NCI-H187 treated with DMSO at 0.1 percent for 48 hours (cell line): ENCODE data around the gene SERPINA10.

ENCODE experiments used
- DNase-seq: peaks from one replicate; lab custom pipeline; 2025; lab: John Stamatoyannopoulos, UW

SERPINA10 gene, protein sequence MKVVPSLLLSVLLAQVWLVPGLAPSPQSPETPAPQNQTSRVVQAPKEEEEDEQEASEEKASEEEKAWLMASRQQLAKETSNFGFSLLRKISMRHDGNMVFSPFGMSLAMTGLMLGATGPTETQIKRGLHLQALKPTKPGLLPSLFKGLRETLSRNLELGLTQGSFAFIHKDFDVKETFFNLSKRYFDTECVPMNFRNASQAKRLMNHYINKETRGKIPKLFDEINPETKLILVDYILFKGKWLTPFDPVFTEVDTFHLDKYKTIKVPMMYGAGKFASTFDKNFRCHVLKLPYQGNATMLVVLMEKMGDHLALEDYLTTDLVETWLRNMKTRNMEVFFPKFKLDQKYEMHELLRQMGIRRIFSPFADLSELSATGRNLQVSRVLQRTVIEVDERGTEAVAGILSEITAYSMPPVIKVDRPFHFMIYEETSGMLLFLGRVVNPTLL

DNA sequence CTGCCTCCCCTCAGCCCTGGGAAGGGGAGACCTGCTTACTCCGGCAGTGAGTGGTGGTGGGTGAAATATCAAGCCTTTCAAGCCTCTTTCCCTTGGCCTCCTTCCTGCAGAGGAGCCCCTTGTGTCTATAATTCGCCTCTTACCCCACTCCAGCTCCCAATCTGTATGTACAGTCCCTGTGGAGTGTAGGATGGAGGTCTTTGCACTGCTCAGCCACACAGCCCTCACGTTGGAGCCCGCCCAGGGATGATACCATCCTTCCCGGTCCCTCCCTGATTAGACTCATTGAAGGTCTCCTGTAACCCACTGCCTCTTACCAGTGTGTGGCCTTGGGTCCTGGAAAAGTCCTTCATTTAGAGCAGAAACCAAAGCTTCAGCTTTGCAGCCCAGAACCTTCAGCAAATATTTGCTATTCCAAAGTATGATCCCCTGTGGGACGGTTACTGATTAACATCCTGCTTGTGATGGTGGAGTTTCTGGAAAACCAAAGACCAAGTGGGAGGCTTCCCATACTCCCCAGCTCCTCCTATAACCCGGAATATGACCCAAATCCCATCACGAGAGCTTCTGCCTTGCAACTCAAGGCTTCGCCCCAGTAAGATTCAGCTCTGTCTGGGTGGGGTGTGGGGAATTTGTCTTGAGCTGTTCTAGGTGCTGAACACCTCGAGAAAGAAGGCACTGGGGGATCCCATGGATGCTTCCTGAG lies at the start of gene SERPINA10:
TSS of gene SERPINA10 (minus strand) at position 397 of the 706 bp plus-strand sequence. CDS start 2,675 bp downstream, outside the sequence.
- no peak for DNase-seq

DNA sequence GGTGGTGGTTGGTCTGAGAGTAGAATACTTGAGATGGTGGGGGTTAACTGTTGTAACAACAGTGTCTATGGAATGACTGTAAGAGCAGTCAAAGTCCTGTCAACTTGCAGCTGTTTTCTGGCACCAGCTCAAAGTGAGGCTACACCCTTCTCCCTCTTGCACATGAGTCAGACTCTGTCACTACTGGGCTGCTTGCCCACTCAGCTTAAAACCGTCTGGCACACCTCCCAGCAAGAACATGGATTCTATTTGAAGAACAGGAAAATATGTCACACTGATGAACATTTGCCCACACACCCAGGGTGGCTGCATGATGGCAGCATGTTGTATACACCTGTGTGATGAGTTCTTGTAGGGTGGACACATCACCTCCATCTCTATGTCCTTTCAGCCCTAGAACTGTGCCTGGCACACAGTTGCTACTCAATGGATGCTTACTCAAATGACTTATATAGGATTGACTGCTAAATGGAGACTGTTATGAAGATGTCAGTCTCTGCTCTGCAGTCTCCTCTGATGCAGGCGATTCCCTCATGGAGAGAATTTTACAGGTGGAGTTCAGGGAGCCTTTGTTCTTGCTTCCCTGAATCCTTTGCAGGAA lies 49.4 kb upstream of the SERPINA10 start:
- DNase-seq: no peak

DNA sequence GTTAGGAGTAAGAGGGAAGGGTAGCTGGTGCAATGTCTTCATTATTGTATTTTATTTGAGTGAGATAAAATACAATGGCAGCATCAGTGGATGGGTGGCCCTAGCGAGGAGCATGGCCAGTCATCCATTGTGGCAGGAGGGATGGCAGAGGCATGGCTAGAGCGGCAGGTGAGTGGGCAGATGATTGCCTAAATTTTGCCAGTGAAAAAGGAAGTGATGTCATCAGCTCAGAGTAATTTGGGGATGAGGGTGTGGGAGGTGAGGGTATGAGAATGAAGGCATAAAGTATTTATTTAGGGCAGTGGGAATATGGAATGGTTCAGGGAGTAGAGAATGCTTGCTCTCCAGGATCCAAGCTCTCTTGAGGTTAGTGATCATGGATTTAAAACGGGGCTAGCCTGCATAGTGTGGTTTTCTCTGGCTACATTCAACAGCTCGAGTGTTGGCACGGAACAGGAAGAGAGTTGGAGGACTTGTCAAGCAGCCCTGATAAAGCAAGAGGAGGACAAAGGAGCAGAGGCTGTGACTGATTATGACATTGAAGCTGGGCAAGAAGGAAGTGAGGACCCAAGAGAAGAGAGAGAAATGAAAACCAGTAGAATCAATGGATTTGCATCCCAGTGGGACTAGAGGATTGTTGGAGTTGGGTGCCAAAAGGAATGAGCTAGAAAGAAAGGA lies 48.7 kb upstream of the SERPINA10 start:
- DNase-seq: no peak

DNA sequence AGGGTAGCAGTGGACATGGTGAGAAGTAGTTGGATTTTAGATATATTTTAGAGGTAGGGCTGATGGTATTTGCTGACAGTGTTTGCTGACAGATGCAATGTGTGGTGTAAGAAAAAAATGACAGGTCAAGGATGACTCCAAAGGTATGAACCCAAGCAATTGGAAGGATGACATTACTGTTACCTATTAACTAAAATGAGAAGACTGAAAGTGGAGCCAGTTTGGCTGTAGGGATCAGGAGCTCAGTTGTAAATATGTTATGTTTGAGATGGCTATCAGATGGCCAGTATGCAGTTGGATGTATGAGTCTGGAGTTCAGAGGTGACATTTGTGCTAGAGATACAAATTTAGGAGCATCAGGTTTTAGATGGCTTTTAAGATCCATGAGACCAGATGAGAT lies 47.5 kb upstream of the SERPINA10 start:
- DNase-seq: no peak

DNA sequence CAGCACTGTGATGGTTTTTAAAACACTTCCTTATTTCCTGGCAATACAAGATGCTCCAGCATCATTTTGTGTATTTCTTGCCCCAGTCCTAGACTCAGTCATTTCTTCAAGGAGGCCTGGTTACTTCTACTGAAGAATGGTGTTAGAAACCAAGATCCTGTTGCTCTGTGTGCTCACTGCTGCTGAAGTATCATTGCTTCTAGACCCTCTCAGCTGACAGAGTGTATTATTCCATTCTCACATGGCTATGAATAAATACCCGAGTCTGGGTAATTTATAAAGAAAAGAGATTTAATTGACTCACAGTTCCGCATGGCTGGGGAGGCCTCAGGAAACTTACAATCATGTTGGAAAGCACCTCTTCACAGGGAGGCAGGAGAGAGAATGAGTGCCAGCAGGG lies 45.0 kb upstream of the SERPINA10 start:
- DNase-seq: no peak

DNA sequence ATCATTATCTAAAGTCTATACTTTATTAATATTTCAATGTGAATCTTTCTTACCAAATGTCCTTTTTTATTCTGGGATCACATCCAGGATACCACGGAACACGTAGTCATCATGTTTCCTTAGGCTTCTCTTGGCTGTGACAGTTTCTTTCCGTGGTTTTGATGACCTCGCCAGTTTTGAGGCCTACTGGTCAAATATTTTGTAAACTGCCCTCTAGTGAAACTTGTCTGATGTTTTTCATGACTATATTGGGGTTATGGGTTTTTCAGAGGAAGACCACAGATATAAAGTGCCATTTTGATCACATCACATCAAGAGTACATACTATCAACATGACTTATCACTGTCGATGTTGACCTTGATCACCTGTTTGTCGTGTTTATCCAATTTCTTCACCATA lies 44.2 kb upstream of the SERPINA10 start:
- DNase-seq: no peak

DNA sequence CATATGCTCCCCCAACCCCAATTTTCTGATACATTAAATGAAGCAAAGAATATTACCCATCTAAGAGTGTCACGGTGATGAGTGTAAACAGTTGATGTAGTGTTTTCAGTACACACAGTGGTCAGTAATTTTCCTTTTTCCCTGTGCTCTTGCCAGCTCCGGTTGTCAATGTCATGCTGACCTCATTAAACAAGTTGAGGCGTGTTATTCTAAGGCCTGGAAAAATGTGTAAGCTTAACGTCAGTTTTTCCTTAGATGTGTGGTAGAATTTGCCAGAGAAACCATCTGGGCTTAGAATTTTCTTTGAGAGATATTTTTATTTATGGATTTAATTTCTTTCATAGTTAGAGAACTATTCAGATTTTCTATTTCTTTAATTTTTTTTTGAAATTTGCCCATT lies 41.8 kb upstream of the SERPINA10 start:
- no peak for DNase-seq

DNA sequence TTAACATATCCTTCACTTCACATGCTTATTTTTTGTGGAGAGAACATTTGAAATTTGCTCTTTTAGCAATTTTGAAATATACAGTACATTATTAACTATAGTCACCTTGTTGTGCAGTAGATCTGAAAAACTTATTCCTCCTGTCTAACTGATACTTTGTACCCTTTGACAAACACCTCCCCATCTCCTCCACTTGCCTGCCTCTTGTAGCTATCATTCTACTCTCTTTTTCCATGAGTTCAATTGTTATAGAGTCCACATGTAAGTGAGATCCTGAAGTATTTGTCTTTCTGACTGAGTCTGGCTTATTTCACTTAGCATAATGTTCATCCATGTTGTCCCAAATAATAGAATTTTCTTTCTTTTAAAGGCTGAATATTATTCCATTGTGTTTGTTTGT lies 39.5 kb upstream of the SERPINA10 start:
- no peak for DNase-seq

DNA sequence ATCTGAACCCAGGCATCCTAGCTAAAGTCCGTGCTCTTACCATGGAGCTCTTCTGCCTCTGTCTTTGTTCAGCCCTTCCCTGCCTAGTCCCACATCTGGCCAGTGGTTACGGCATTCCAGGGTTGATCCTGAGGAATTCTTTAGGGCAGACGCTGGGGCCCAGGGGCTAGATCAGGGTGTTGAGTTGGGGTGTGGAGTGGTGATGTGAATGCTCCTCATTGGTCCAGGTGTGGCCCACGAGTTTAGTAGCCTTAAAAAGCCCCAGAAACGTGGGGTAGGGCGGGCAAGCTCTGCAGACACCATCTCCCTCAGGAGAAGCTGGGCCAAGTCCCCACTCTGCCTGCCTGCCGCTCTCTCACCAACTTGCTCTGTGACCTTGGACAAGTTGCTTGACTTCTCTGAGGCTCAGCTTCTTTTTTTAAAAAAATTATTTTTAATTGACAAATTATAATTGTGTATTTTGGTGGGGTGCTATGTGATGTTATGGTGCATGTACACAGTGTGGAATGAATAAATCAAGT lies 39.1 kb upstream of the SERPINA10 start:
- no peak for DNase-seq

DNA sequence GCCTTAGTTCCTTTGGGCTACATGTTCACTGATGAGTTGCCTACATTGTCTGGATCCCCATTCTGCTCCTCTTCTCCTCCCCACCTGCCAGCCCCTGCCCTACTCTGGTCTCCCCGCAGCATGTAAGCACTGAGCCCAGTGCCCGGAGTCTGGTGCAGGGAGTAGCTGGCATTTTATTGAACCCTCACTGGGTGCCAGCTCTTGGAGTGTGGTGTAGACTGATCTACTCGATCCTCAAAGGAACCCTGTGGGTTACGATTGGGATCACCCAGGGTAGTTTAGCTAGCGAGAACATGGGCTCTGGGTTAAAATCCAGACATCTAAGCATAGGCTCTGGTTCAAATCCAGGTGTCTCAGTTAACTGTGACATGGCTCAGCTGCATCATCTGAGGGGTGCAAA lies 38.4 kb upstream of the SERPINA10 start:
- DNase-seq: no peak

DNA sequence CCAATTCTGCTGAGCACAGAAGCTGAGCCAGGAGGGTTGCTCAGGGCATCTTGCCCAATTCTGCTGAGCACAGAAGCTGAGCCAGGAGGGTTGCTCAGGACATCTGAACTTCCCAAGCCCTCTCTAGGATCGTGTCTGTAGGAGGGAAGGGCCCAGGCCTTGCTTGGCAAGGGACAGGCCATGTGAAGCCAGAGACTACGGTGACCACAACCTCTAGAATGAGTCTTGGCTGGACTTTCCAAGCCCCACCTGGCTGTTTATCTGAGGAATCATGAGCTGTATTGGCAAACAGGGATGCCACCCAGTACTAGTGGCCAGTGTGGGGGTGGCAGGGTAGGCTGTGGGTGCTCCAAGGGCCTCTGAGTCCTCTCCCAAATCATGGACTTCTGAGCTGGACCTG lies 37.8 kb upstream of the SERPINA10 start:
- no peak for DNase-seq

DNA sequence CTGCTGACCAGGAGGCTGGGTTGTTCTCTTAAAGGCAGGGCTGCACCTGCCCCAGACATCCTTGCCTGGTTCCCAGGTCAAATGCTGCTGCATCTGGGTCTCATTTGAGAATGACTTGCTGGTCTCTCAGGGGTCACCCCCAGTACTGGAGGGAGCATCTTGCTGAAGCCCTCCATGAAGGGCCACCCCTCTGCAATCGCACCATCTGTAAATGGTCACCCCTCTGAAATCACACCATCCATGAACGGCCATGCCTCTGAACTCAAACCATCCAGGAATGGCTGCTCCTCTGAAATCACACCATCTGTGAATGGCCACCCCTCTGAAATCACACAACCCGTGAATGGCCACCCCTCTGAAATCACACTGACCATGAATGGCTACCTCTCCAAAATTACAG lies 37.4 kb upstream of the SERPINA10 start:
- no peak for DNase-seq

DNA sequence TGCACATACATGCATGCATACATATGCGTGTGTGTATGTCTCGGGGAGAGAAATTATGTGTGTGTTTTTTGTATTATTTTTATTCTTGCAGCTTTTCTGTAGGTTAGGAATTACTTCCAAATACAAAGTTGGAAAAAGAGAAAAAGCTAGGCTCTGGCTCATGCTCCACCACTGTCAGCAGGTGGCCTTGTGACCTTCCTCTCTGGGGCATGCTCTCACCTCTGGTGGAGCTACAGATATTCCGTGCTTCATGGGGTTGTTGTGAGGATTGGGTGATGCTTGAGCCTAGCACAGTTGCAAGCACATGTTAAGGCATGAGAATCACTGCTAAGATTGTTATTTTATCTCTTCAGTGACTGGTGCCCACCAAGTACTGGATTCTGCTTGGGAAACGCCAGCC lies 36.8 kb upstream of the SERPINA10 start:
- no peak for DNase-seq

DNA sequence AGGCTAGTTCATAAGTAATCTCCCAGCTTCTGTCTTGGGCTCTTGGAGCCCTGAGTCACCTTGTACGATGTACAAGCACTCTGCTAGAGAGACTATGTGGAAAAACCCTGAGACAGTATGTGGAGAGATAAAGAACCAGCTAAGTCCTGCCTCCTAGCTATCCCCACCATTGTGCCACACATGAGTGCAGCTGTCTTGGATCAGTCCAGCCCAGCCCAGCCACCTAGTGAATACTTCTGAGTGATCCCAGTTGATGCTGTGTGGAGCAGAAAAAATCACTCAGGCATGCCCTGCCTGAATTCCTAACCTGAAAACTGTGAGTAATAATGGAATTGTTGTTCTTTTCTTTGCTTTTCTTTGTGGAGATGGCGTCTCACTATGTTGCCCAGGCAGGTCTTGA lies 35.1 kb upstream of the SERPINA10 start:
- no peak for DNase-seq

DNA sequence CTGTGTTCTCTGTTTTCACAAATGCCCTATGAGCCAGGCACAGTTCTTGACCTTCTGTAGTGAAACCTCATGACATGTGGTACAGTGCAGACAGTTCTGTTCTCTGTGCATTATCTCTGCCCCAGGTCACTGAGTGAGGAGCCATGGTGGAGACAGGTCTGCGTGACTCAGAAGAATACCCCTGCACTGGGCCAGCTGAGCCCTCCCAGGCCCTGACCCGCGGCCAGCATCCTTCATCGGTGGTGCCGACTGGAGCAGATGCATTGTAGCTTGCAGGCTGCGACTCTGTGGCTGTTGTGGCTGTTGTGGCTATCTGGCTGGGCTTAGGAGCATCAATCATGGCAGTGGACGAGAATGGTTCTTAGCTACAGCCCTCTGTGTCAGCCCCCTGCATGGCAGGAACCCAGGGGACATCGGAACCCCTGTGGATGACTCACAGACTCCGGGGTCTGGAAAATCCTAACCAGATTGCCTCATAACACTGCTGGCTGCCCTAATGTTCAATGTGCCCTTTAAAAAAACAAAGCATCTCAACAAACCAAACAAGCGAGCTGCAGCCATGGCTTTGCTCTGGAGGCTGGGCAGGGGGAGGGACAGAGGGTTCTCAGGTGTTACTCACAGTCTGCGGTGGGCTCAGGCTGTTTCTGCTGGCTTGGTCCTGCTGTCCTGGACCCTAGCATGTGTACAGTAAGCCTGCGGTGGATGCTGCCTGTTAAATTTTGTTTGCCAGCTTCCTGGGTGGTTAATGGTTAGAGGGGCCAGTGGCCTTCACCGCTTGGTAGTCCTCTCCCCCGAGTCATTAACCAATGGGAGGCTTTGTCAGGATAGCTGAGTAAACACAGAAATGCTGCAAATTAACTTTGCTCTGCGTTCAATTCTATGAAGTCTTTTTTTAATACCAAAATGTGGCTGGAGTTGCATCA lies 29.8 kb upstream of the SERPINA10 start, which contains the start of gene SERPINA6:
TSS of gene SERPINA6 (minus strand) at position 689 of the 923 bp plus-strand sequence. CDS start 8,688 bp downstream, outside the sequence.
- DNase-seq: no peak

DNA sequence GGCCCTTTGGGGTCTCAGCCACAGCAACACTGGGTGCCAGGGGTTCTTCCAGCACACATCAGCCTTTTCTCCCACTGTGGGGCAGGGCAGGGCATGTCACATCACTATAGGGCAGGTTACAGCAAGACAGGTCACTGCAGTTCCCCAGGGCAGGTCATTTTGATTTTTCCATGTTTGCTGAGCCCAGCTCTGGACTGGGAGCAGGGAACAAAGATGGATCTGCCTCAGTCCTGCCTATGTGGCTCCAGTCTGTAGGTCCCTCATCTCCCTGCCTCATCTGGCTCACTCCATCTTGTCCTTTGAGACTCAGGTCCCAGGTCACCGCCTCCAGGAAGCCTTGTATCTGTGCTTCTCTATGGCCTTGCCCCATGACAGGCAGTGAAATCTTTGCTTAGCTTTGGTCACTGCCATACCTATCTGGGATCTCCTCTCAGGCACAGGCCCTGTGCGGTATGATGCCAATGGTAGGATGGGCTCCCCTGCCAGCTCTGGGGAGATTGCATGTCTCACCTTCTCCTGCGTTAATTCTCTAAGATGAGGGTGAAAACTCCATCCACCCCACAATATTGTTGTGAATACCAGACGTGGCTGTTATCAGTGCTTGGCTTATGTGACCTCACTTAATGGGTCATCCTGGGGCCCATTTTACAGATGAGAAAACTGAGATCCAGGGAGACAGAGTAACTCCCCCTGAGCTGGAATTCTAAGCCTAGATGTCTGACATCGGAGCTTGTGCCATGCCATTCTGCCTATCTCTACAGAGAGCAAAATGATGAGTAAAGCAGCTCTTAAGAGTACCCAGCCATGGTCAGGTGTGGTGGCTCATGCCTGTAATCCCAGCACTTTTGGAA lies 28.6 kb upstream of the SERPINA10 start:
- DNase-seq: no peak

DNA sequence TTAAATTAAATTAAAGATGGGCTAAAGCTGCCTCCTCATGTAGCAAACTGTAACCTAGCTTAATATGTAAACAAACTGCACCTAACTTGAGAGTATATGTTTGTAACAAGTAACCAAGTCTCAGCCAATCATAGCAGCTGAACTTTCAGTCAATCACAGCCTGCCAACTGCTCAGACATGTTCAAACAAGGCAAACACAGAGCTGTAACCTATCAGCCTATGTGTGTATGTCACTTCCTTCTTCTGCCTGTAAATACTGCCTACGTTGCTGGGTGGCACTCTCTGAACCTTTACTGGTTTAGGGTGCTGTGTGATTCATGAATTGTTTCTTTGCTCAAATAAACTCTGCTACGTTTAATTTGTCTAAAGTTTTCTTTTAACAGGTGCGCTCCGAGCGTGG lies 27.2 kb upstream of the SERPINA10 start:
- DNase-seq: no peak

DNA sequence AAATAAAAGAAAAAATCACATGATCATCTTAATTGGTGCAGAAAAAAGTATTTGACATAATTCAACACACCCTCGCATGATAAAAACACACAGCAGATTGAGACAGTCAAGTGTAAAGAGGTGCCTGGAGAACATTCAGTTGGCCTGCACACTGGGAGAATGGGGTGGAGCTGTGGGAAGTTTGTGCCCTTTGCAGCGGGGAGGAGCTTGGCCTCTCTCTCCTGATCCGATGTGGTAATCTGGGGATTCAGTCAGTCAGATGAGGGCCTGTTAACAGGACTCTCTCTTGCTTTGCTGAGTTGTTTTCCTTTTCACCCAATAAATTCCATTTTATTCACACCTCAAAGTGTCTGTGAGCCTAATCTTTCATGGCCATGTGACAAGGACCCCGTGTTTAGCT lies 24.2 kb upstream of the SERPINA10 start:
- no peak for DNase-seq

DNA sequence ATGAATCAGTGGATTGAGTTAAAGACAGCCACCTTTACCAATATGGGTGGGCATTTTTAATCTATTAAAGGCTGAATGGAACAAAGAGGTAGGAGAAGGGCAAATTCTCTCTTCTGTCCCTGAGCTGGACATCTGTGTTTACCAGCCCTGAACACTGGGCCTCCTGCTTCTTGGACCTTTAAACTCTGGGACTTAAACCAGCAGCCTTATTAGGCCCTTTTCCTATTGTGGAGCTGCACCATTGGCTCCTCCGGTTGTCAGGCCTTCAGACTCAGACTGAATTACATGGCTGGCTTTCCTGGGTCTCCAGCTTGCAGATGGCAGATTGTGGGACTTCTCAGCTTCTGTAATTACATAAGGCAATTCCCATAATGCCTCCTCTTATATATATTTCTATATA lies 23.6 kb upstream of the SERPINA10 start:
- no peak for DNase-seq

DNA sequence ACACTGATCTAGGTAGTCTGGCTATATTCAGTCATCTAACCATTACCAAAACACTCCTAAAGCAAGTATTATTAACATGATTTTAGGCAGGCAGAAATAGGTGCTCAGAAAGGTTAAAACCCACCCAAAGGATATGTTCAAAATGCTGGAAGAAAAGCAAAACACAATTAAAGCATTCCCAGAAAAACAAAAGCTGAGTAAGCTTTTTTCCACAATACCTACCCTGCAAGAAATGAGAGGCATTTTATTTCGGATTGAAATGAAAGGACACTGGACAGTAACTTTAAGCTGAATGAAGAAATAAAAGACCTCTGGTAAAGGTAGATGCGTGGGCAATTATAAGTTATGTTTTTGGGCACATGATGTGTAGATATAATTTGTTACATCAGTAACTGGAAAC lies 21.8 kb upstream of the SERPINA10 start:
- DNase-seq: no peak
